Glutamatergic neuron (in vitro differentiated cells): ENCODE results near the gene RAPGEF5. TPM values are rescaled to one million over a fixed set of nuclear protein-coding genes. Genes with fewer than 3 reads are reported as not detected.

ENCODE experiments used
- DNase-seq: peaks from one replicate; pipeline ENCODE4 v3.0.0; 2022
- H3K27ac Mint-ChIP-seq: one replicate; pipeline ENCODE4 v1.8.0; 2020; ENCODE audit warnings: mild to moderate bottlenecking, mixed read lengths, inconsistent platforms; ENCODE audit not compliant: unreplicated experiment
- H3K27me3 Mint-ChIP-seq: one replicate; pipeline ENCODE4 v1.8.0; 2020; ENCODE audit warnings: mild to moderate bottlenecking, moderate library complexity, mixed read lengths, inconsistent platforms; ENCODE audit not compliant: unreplicated experiment
- H3K36me3 Mint-ChIP-seq: one replicate; pipeline ENCODE4 v1.8.0; 2020; ENCODE audit warnings: mild to moderate bottlenecking, mixed read lengths, inconsistent platforms; ENCODE audit not compliant: unreplicated experiment
- H3K4me1 Mint-ChIP-seq: one replicate; pipeline ENCODE4 v1.8.0; 2020; ENCODE audit warnings: mild to moderate bottlenecking, low read depth, mixed read lengths, inconsistent platforms; ENCODE audit not compliant: unreplicated experiment
- H3K4me3 Mint-ChIP-seq: one replicate; pipeline ENCODE4 v1.8.0; 2020; ENCODE audit warnings: mild to moderate bottlenecking, mixed read lengths, inconsistent platforms; ENCODE audit not compliant: unreplicated experiment
- H3K9me3 Mint-ChIP-seq: one replicate; pipeline ENCODE4 v1.8.0; 2020; ENCODE audit warnings: mild to moderate bottlenecking, moderate library complexity, mixed read lengths, inconsistent platforms; ENCODE audit not compliant: unreplicated experiment
- total RNA-seq: library from RNA; stranded (reverse); fragmentation: NEBNext Ultra II Directional; extraction: Animal tissue kit (Norgen Biotek cat#: 25700); gene quantifications from one replicate; pipeline ENCODE4 v1.2.1, GENCODE V29; 2021; ENCODE audit not compliant: unreplicated experiment
- TF ChIP-seq, protein P1 (sequence below): fragments of 200-600 bp; sonication (generic); IDR thresholded peaks from one replicate; pipeline ENCODE4 v1.5.0; 2021; ENCODE audit not compliant: partially characterized antibody, unreplicated experiment

Gene RAPGEF5
- total RNA-seq, 1 donor from 2014 or later = 169 TPM

DNA sequence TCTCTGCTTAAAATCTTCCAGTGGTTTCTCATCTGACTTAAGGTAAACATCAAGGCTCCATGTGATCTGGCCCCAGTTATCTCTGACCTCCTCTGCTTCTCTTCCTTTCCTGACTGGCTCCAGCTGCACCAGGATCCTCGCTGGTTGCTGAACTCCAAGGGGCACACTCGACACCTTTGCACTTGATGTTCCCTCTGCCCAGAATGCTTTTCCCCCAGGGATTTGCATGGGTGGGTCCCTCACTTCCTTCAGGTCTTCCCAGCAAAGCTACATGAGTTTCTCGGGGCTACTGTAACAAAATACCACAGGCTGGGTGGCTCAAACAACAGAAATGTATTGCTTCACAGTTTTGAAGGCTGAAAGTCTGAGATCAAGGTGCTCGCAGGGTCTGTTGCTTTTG, 245.3 kb downstream of the RAPGEF5 start:
- no peak overlapping the region for H3K27ac Mint-ChIP-seq
- peaks cover 1% of the 10 kb centered on the region for H3K4me1 Mint-ChIP-seq
- TF ChIP-seq, protein P1, sequence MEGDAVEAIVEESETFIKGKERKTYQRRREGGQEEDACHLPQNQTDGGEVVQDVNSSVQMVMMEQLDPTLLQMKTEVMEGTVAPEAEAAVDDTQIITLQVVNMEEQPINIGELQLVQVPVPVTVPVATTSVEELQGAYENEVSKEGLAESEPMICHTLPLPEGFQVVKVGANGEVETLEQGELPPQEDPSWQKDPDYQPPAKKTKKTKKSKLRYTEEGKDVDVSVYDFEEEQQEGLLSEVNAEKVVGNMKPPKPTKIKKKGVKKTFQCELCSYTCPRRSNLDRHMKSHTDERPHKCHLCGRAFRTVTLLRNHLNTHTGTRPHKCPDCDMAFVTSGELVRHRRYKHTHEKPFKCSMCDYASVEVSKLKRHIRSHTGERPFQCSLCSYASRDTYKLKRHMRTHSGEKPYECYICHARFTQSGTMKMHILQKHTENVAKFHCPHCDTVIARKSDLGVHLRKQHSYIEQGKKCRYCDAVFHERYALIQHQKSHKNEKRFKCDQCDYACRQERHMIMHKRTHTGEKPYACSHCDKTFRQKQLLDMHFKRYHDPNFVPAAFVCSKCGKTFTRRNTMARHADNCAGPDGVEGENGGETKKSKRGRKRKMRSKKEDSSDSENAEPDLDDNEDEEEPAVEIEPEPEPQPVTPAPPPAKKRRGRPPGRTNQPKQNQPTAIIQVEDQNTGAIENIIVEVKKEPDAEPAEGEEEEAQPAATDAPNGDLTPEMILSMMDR = no peak
- H3K9me3 Mint-ChIP-seq = peaks cover 9% of the 10 kb centered on the region
- no peaks in the 10 kb centered on the region for H3K36me3 Mint-ChIP-seq
- no peak overlapping the region for H3K4me3 Mint-ChIP-seq
- DNase-seq = no peak
- peaks cover 9% of the 10 kb centered on the region for H3K27me3 Mint-ChIP-seq

DNA sequence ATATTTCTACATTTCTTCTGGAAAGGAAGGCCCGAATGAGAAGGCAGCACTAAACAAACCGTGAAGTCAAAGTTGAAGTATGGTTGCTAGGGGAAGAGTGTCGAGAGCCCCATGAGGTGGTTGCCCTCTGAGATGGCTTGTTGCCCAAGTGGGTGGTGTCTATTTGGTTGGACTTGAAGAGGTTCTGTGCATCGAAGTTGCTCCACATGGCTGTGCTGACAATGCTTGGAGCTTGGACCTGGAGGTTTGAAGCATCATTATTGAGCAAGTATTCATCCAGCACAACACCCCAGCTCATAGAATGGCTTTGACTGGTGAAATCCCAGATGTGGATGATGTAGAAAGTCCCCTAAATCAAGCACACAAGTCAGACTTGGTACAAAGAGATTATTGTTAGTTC, 246.1 kb downstream of the RAPGEF5 start:
- H3K27ac Mint-ChIP-seq = no peak overlapping the region
- H3K27me3 Mint-ChIP-seq = peaks cover 6% of the 10 kb centered on the region
- peaks cover 9% of the 10 kb centered on the region for H3K9me3 Mint-ChIP-seq
- no peaks in the 10 kb centered on the region for H3K36me3 Mint-ChIP-seq
- peaks cover 1% of the 10 kb centered on the region for H3K4me1 Mint-ChIP-seq
- H3K4me3 Mint-ChIP-seq = no peak overlapping the region
- TF ChIP-seq, protein P1 = no peak
- DNase-seq = no peak

DNA sequence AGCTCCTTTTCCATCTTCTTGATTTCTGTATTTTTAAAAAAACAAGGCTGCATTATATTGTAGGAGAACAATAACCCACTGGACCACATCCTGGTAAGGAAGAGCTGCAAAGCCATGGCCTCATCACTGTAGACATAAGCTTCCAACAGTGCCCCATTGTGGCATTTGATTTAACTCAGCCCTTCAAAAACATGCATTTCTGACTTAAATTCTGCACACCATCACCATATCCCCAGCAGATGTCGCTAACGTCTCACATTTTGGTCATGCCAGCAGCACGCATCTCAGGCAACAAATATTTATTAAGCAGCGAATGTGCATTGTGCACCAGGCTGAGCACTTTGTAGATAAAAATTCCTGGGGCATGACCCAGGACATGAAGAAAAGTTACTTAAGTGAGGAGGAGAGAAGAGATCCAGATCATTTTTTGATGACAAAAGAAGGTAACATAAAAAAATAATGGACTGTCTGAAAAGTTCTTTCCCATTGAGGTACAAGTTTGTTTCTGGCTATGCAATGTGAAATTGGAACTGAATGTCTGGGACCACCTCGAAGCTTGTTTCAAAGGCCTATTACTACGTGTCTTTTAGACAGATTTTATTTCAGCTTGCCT, 246.6 kb downstream of the RAPGEF5 start:
- Mint-ChIP-seq H3K27ac (no peak overlapping the region), H3K4me3 (no peak overlapping the region), H3K4me1 (peaks cover 1% of the 10 kb centered on the region), H3K36me3 (peaks cover 5% of the 10 kb centered on the region), H3K9me3 (peaks cover 9% of the 10 kb centered on the region), H3K27me3 (peaks cover 6% of the 10 kb centered on the region)
- DNase-seq = peak; percentile 62
- TF ChIP-seq, protein P1 = peak; percentile 66

DNA sequence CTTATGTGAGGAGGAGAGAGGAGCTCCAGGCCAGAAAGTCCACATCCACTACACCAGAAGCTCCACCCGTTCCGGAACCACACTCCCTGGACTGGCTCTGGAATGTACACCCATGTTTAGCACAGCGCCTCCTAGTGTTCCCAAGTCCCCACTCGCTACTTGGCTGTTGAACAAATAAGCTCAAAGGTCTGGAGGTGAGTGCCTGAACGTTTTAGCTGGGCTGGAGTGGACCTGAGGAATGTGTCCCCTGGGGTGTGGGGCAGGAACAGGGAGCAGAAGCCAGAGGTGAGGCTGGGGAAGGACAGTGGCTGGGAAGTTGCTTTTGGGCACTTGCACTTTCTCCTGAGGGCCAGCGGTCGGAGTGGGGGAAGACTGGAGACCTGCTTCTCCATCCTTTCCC, 247.2 kb downstream of the RAPGEF5 start:
- DNase-seq = peak; percentile 54
- no peak overlapping the region for H3K4me3 Mint-ChIP-seq
- TF ChIP-seq, protein P1 = no peak
- H3K36me3 Mint-ChIP-seq = peaks cover 5% of the 10 kb centered on the region
- no peak overlapping the region for H3K27ac Mint-ChIP-seq
- peaks cover 9% of the 10 kb centered on the region for H3K9me3 Mint-ChIP-seq
- peaks cover 1% of the 10 kb centered on the region for H3K4me1 Mint-ChIP-seq
- peaks cover 3% of the 10 kb centered on the region for H3K27me3 Mint-ChIP-seq

DNA sequence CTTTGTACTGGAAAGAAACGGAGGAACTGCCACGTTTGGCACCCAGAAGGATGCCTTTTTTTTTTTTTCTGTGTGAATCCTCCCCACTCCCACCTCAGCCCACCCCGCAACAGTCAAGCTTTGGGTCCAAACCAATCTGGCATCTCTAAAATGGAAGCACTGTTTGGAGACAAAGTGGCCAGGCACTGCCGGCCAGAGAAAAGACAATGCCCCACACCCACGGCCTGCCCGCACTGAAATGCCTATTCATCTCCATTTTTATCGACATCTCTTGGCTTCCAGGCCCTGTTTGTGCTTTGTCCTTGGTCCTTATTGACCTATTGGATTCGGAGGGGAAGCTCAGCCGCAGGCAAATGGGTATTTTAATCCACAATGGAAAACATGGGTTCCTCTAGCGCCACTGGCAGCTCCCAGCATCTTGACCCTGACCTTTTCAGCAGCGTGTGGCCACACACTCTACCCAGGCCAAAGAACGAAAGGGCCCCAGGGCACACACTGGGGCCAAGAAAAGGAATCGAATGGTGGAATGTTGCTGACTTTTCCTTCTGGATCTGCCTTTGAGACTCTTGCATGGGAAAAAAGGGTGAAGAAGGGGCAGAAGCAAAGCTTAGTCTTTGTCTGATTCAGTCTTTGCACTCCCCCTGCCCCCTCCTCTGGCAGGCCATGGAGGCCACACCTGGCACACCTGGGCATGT, 248.7 kb downstream of the RAPGEF5 start:
- TF ChIP-seq, protein P1 = no peak
- H3K36me3 Mint-ChIP-seq = peaks cover 5% of the 10 kb centered on the region
- no peak overlapping the region for H3K4me3 Mint-ChIP-seq
- H3K9me3 Mint-ChIP-seq = peaks cover 8% of the 10 kb centered on the region
- H3K4me1 Mint-ChIP-seq = no peaks in the 10 kb centered on the region
- no peak overlapping the region for H3K27ac Mint-ChIP-seq
- no peak for DNase-seq
- peaks cover 2% of the 10 kb centered on the region for H3K27me3 Mint-ChIP-seq
